Hematopoietic multipotent progenitor cell (in vitro differentiated cells): ENCODE data around the gene SYT8. TPM values are rescaled to one million over a fixed set of nuclear protein-coding genes. Genes with fewer than 3 reads are reported as not detected.
A peak's percentile ranks its signal among the peaks of the same experiment; 100 is the strongest.
"Not testable (repeated sequence)": the region's sequence is repeated elsewhere in the genome, so short reads cannot be mapped to it uniquely, and the experiment has no call there.

Experiments
- DNase-seq, 3 donors: peaks; one replicate each; pipeline ENCODE4 v3.0.0-alpha.2; 2011 to 2015; ENCODE audit warnings: low read depth in 2 of 3, low spot score in 2 of 3
- small RNA-seq: library from RNA; depleted of rRNA; stranded (forward); fragments of <200 nt; gene quantifications from one replicate; pipeline ENCODE3, GENCODE V24; 2012
- total RNA-seq: library from RNA; depleted of rRNA; stranded (reverse); fragments of >200 nt; gene quantifications from one replicate; pipeline ENCODE4 v1.2.3, GENCODE V29; 2012

Gene SYT8
- total RNA-seq, 1 donor = not detected

DNA sequence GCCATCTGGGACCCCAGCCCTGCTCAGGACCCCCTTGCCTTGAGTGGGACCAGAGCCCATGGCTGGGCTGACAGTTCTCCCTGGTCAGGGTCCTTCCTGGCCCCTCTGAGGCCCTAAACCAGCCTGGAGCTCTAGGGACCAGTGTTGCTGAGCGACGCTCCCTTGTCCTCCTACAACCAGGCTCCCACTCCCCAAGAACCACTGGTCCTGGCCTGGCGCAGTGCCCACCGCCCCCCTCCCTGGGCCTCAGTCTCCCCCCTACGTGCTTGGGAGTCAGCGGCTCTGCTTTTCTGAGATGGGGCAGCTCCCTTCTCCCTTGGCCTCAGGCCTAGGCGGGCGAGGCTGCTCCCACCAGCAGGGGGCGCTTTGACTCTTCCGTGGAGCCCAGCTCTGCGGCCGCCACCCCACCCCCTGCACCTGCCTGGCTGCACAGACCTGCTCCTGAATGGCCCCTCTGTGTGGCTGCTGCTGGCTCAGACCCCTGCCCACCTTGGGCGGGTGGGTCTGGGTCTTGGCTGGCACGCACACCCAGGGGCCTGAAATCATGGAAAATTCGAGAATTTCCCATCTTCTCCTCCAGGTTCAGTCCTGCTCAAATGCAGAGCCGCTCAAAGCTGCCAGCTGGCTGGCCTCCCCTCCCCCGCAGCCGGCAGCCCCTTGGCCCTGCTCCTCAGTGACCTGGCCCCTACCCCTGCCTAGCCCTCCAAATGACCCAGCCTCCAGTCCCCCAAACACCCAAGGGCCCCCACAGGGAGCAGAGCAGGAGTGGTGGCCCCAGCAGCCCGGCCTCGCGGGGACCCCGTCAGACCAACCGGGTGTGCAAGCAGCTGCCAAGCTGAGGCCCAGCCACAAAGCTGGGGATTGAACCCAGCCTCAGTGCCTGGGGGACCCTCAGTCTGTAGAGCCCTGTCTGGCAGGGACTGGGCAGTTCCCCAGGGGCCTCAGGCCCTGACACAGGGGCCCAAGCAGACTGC, 47.8 kb downstream of the SYT8 start:
- DNase-seq = peak; percentile 78 to 84 (median 81)

GRCh38 chr11:1883346-1884302, 48.8 kb downstream of the SYT8 start:
- no peak for DNase-seq

- DNase-seq = no peak
Measured at GRCh38 chr11:1884303-1884700, 49.5 kb downstream of the SYT8 start.

GRCh38 chr11:1886551-1886950, 51.8 kb downstream of the SYT8 start:
- not testable (repeated sequence) for DNase-seq

Small RNA genes within 50 kb of the gene (small RNA-seq; reads per million reads assigned to genes)
- not detected for gene AC051649.1
- gene MIR4298 = not detected

Other genes starting within 250 kb of the SYT8 start
- gene KRTAP5-1, start 249.7 kb upstream of the SYT8 start, total RNA-seq = not detected
- not detected for gene KRTAP5-2, start 236.7 kb upstream of the SYT8 start, total RNA-seq
- gene KRTAP5-3, start 226.5 kb upstream of the SYT8 start, total RNA-seq = not detected
- gene KRTAP5-4, start 212.9 kb upstream of the SYT8 start, total RNA-seq = not detected
- not detected for gene KRTAP5-5, start 205.2 kb upstream of the SYT8 start, total RNA-seq
- gene KRTAP5-6, start 137.8 kb upstream of the SYT8 start, total RNA-seq = not detected
- gene IFITM10, start 84.4 kb upstream of the SYT8 start, total RNA-seq = 1.1 TPM
- 259 TPM for gene CTSD, start 71.1 kb upstream of the SYT8 start, total RNA-seq
- gene TNNI2, start 4.0 kb downstream of the SYT8 start, total RNA-seq = 1.3 TPM
- gene LSP1, start 18.1 kb downstream of the SYT8 start, total RNA-seq = 79.4 TPM
- 0.54 TPM for gene PRR33, start 56.9 kb downstream of the SYT8 start, total RNA-seq
- gene TNNT3, start 84.7 kb downstream of the SYT8 start, total RNA-seq = 3.2 TPM
- gene MRPL23, start 112.3 kb downstream of the SYT8 start, total RNA-seq = 206 TPM
- 2.7 TPM for gene H19, start 162.9 kb downstream of the SYT8 start, total RNA-seq